SK-N-SH (cell line): ENCODE results near the gene LYRM4. TPM values are rescaled to one million over a fixed set of nuclear protein-coding genes. Genes with fewer than 3 reads are reported as not detected.

Source experiments
- CTCF ChIA-PET: fragments of 300-600, 350-600 bp; formaldehyde crosslinking; extraction: SDS; loops from one replicate; lab custom pipeline; 2021; lab: Yijun Ruan, JAX
- POLR2A ChIA-PET: fragments of 350-600 bp; sonication (Branson Sonifier 250); formaldehyde crosslinking; extraction: SDS; loops from one replicate; lab custom pipeline; 2020; ENCODE audit warnings: antibody characterized with exemption, inconsistent platforms; lab: Yijun Ruan, JAX
- DNase-seq: peaks from one replicate; pipeline ENCODE4 v3.0.0; 2012
- H2AFZ ChIP-seq: fragments of 200-600 bp; sonication (generic); 2 replicates; pipeline ENCODE4 v1.8.1; 2016; ENCODE audit warnings: antibody characterized with exemption, mild to moderate bottlenecking, low read depth
- H3F3A ChIP-seq: fragments of 200-600 bp; sonication (generic); replicated peaks from 2 replicates; pipeline ENCODE3; 2016; ENCODE audit warnings: antibody characterized with exemption, mild to moderate bottlenecking; ENCODE audit not compliant: insufficient read depth
- H3K27ac ChIP-seq, 2 experiments: fragments of 200-500 bp in 1 of 2; fragments of 200-600 bp in 1 of 2; sonication (Bioruptor generic) in 1 of 2; sonication (generic), shearing (Covaris generic) in 1 of 2; 2 replicates each; pipeline versions ENCODE4 v1.5.1 to v1.6.1; 2014 to 2016; ENCODE audit warnings: low read depth in 2 of 2, inconsistent platforms in 1 of 2, low read length in 1 of 2, mild to moderate bottlenecking in 1 of 2, mixed read lengths in 1 of 2
- H3K27me3 ChIP-seq: fragments of 200-600 bp; sonication (generic), shearing (Covaris generic); 2 replicates; pipeline ENCODE4 v1.6.1; 2016; ENCODE audit warnings: mixed run types; ENCODE audit not compliant: insufficient read depth
- H3K36me3 ChIP-seq, 2 experiments: fragments of 200-500 bp in 1 of 2; fragments of 200-600 bp in 1 of 2; sonication (Bioruptor generic) in 1 of 2; sonication (generic) in 1 of 2; replicated peaks in 1 of 2; 2 replicates each; pipeline versions ENCODE3 to v1.5.1; 2014 to 2016; ENCODE audit warnings: low read length in 1 of 2, mild to moderate bottlenecking in 1 of 2; ENCODE audit not compliant: insufficient read depth in 2 of 2, control insufficient read depth in 1 of 2
- H3K4me1 ChIP-seq, 2 experiments: fragments of 200-500 bp in 1 of 2; fragments of 200-600 bp in 1 of 2; sonication (Bioruptor generic) in 1 of 2; sonication (generic), shearing (Covaris generic) in 1 of 2; 2 replicates each; pipeline versions ENCODE4 v1.5.1 to v1.6.1; 2014 to 2016; ENCODE audit warnings: low read depth in 1 of 2, low read length in 1 of 2, mixed run types in 1 of 2; ENCODE audit not compliant: insufficient read depth in 2 of 2, control insufficient read depth in 1 of 2
- H3K4me2 ChIP-seq: fragments of 200-600 bp; sonication (generic), shearing (Covaris generic); 2 replicates; pipeline ENCODE4 v1.6.1; 2017; ENCODE audit warnings: mixed run types
- H3K4me3 ChIP-seq, 2 experiments: fragments of 200-500 bp in 1 of 2; fragments of 200-600 bp in 1 of 2; sonication (Bioruptor generic) in 1 of 2; sonication (generic), shearing (Covaris generic) in 1 of 2; 2 replicates each; pipeline versions ENCODE4 v1.5.1 to v1.8.1; 2014 to 2016; ENCODE audit warnings: low read depth in 2 of 2, inconsistent platforms in 1 of 2, low read length in 1 of 2, mild to moderate bottlenecking in 1 of 2, mixed read lengths in 1 of 2, moderate library complexity in 1 of 2
- H3K79me2 ChIP-seq: fragments of 200-600 bp; sonication (generic); 2 replicates; pipeline ENCODE4 v1.8.1; 2017; ENCODE audit warnings: mild to moderate bottlenecking; ENCODE audit not compliant: insufficient read depth
- H3K9ac ChIP-seq: fragments of 200-600 bp; sonication (generic); 2 replicates; pipeline ENCODE4 v1.6.1; 2017; ENCODE audit warnings: mixed run types
- H3K9me2 ChIP-seq: fragments of 200-600 bp; sonication (generic); 2 replicates; pipeline ENCODE4 v1.6.1; 2017; ENCODE audit warnings: mixed run types
- H3K9me3 ChIP-seq: fragments of 200-600 bp; sonication (generic); 2 replicates; pipeline ENCODE4 v1.6.1; 2017; ENCODE audit warnings: mixed run types, mild to moderate bottlenecking, moderate library complexity
- H4K20me1 ChIP-seq: fragments of 200-600 bp; sonication (generic); 2 replicates; pipeline ENCODE4 v1.6.1; 2017; ENCODE audit warnings: mild to moderate bottlenecking, mixed run types; ENCODE audit not compliant: insufficient read depth
- CTCF ChIP-seq: fragments of 200-600 bp; sonication (generic); IDR thresholded peaks from 2 replicates; pipeline ENCODE4 v1.6.1; 2017; ENCODE audit warnings: antibody characterized with exemption, mild to moderate bottlenecking, moderate library complexity
- ELF1 ChIP-seq: IDR thresholded peaks from 2 replicates; pipeline ENCODE4 v1.4.0; 2012
- EP300 ChIP-seq, 2 experiments: IDR thresholded peaks; 2 replicates each; pipeline versions ENCODE4 v1.4.0 to v1.6.1; 2012; ENCODE audit warnings: borderline replicate concordance in 1 of 2, low read depth in 1 of 2, low read length in 1 of 2
- EZH2phosphoT487 ChIP-seq: fragments of 200-600 bp; sonication (generic); IDR thresholded peaks from 2 replicates; pipeline ENCODE4 v1.6.1; 2017; ENCODE audit warnings: low read depth, mixed run types, mild to moderate bottlenecking, antibody characterized with exemption, moderate library complexity, borderline replicate concordance
- FOXM1 ChIP-seq: IDR thresholded peaks from 2 replicates; pipeline ENCODE4 v1.4.0; 2012; ENCODE audit warnings: low read depth, mild to moderate bottlenecking
- GATA2 ChIP-seq: sonication (generic); formaldehyde crosslinking; IDR thresholded peaks from 2 replicates; pipeline ENCODE4 v1.5.0; 2020; ENCODE audit warnings: mild to moderate bottlenecking, missing genetic modification reagents
- JUND ChIP-seq: IDR thresholded peaks from 2 replicates; pipeline ENCODE4 v1.4.0; 2012
- MAX ChIP-seq: IDR thresholded peaks from 2 replicates; pipeline ENCODE4 v1.4.0; 2012; ENCODE audit warnings: low read depth
- MXI1 ChIP-seq: IDR thresholded peaks from 2 replicates; pipeline ENCODE4 v1.6.1; 2012; ENCODE audit warnings: mild to moderate bottlenecking, low read depth, low read length, improper control_type of control experiment
- TCF12 ChIP-seq: IDR thresholded peaks from 2 replicates; pipeline ENCODE4 v1.4.0; 2012
- TEAD4 ChIP-seq: IDR thresholded peaks from 2 replicates; pipeline ENCODE4 v1.4.0; 2012; ENCODE audit warnings: mild to moderate bottlenecking, borderline replicate concordance; ENCODE audit not compliant: insufficient read depth
- USF2 ChIP-seq: fragments of 150-350 bp; IDR thresholded peaks from 2 replicates; pipeline ENCODE4 v1.6.1; 2017; ENCODE audit warnings: antibody characterized with exemption, low read length, low read depth, borderline replicate concordance
- WGBS: methylation state at CpG from one replicate; pipeline ENCODE4 v1.1.6; 2017; ENCODE audit warnings: low lambda C conversion rate; 5-methylcytosine and 5-hydroxymethylcytosine counted together
- polyA plus RNA-seq, 3 experiments: library from polyadenylated mRNA; depleted of rRNA; stranded (reverse); fragments of >200 nt; gene quantifications; 2 replicates each; pipeline ENCODE4 v1.2.3, GENCODE V29; 2012
- TF ChIP-seq, protein P1 (sequence below): IDR thresholded peaks from 2 replicates; pipeline ENCODE4 v1.4.0; 2012; ENCODE audit warnings: low read depth, borderline replicate concordance

Gene LYRM4
- polyA plus RNA-seq, 1 of the 3 experiments (the other 2 are of a cell fraction): 37.2 TPM

GRCh38 chr6:5223309-5223708 lies 37.4 kb downstream of the LYRM4 start:
- no peak overlapping the region for H3K27ac ChIP-seq
- no peaks in the 10 kb centered on the region for H4K20me1 ChIP-seq
- ChIA-PET POLR2A (no interaction called here), CTCF (interaction anchor here (1.5 kb wide), 1 partner anchor 9 kb away, joined by 5 read pairs; no protein-coding TSS in a partner anchor)
- no peak for DNase-seq
- H3K79me2 ChIP-seq: peaks cover 7% of the 10 kb centered on the region
- H3K9me3 ChIP-seq: no peaks in the 10 kb centered on the region
- H3K9me2 ChIP-seq: no peaks in the 10 kb centered on the region
- H2AFZ ChIP-seq: no peak overlapping the region
- no peaks in the 10 kb centered on the region for H3F3A ChIP-seq
- no peak for TF ChIP-seq JUND
- no peak for TF ChIP-seq MAX
- no peak for TF ChIP-seq GATA2
- TF ChIP-seq FOXM1: no peak
- TF ChIP-seq EZH2phosphoT487: no peak
- no peak for TF ChIP-seq TCF12
- TF ChIP-seq MXI1: no peak
- TF ChIP-seq ELF1: no peak
- TF ChIP-seq, protein P1, sequence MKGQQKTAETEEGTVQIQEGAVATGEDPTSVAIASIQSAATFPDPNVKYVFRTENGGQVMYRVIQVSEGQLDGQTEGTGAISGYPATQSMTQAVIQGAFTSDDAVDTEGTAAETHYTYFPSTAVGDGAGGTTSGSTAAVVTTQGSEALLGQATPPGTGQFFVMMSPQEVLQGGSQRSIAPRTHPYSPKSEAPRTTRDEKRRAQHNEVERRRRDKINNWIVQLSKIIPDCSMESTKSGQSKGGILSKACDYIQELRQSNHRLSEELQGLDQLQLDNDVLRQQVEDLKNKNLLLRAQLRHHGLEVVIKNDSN: no peak
- TF ChIP-seq USF2: no peak
- TF ChIP-seq TEAD4: no peak
- no peak overlapping the region for H3K9ac ChIP-seq
- no peaks in the 10 kb centered on the region; a peak in 1 of 4 replicates for H3K4me1 ChIP-seq
- peaks cover 4 to 7% of the 10 kb centered on the region in 2 experiments for H3K36me3 ChIP-seq
- no peaks in the 10 kb centered on the region for H3K27me3 ChIP-seq
- 91% methylated on average over 6 of the region's 6 CpGs for WGBS
- H3K4me2 ChIP-seq: no peak overlapping the region
- no peak overlapping the region for H3K4me3 ChIP-seq

DNA sequence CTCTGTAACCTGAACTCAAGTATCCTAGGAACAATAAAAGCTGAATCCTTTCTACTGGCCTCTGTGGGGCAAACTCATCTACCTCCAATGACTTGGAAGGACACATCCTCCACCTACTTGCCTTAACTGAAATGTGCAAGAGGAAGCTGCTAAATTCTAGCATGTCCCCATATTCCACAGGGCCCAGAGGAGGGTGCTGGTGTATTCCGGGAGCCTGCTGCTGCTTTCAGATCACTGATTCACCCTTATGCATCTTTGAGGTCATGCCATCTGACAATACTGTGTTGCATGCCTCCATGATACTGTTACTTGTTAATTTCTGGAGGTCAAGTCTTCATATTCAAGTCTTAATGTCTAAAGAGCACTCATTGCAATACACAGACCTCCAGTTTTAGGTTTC lies 40.3 kb downstream of the LYRM4 start:
- H3K9me3 ChIP-seq: no peaks in the 10 kb centered on the region
- H3K36me3 ChIP-seq: peaks cover 8 to 9% of the 10 kb centered on the region in 2 experiments
- H3K4me1 ChIP-seq: peaks cover 0 to 2% of the 10 kb centered on the region in 2 experiments; a peak in 2 of 4 replicates
- no peak overlapping the region for H3K4me2 ChIP-seq
- H3K27ac ChIP-seq: no peak overlapping the region
- H2AFZ ChIP-seq: no peak overlapping the region
- no peaks in the 10 kb centered on the region for H3K27me3 ChIP-seq
- no peak overlapping the region for H3K9ac ChIP-seq
- DNase-seq: no peak
- no peaks in the 10 kb centered on the region for H3K9me2 ChIP-seq
- no peak for TF ChIP-seq USF2
- no peak for TF ChIP-seq EP300 (IDR thresholded peaks at IDR 0.05; ENCODE audit: borderline replicate concordance in 1 of 2, low read depth in 1 of 2, low read length in 1 of 2)
- no peak for TF ChIP-seq MXI1
- no peak for TF ChIP-seq CTCF
- ChIA-PET CTCF (interaction anchor here (0.6 to 2.4 kb wide), 2 partner anchors 28 to 77 kb away, joined by 3 to 9 read pairs; no protein-coding TSS in a partner anchor), POLR2A (no interaction called here)
- peaks cover 5% of the 10 kb centered on the region for H3F3A ChIP-seq
- WGBS: 100% methylated on average over 1 of the region's 1 CpG
- H3K4me3 ChIP-seq: no peak overlapping the region
- H4K20me1 ChIP-seq: no peaks in the 10 kb centered on the region
- no peaks in the 10 kb centered on the region for H3K79me2 ChIP-seq
